22Rv1 (cell line): Measurements from ENCODE around the gene RAB13.

Experiments used
- H3K27ac ChIP-seq: fragments of 450-650 bp; 2 replicates; pipeline ENCODE4 v1.5.1; 2017
- CTCF ChIP-seq: fragments of 450-650 bp; IDR thresholded peaks from 2 replicates; pipeline ENCODE4 v1.5.1; 2017; ENCODE audit warnings: mild to moderate bottlenecking
- ZFX ChIP-seq: fragments of 450-650 bp; IDR thresholded peaks from 2 replicates; pipeline ENCODE4 v1.6.1; 2017; ENCODE audit warnings: antibody characterized with exemption, borderline replicate concordance

The RAB13 gene

GRCh38 chr1:153946622-153947241, 39.4 kb downstream of the RAB13 start, which contains the start of gene DENND4B:
Gene DENND4B, minus strand, starts transcription at chr1:153946718. Its CDS starts 2,344 bp downstream, at chr1:153944374.
- peak within 1 kb of the TSS; percentile 95 for H3K27ac ChIP-seq
- TF ChIP-seq CTCF: peak; percentile 100
- no peak for TF ChIP-seq ZFX

GRCh38 chr1:153945795-153946621, 40.1 kb downstream of the RAB13 start:
- TF ChIP-seq CTCF (no peak), ZFX (no peak)
- H3K27ac ChIP-seq: peak overlapping the region; percentile 95

GRCh38 chr1:153945131-153945794, 40.9 kb downstream of the RAB13 start:
- TF ChIP-seq CTCF (no peak), ZFX (no peak)
- peak overlapping the region; percentile 95 for H3K27ac ChIP-seq

GRCh38 chr1:153944827-153945117, 41.4 kb downstream of the RAB13 start:
- peak overlapping the region; percentile 95 for H3K27ac ChIP-seq
- no peak for TF ChIP-seq ZFX
- TF ChIP-seq CTCF: no peak

- H3K27ac ChIP-seq: peak overlapping the region; percentile 95
- TF ChIP-seq CTCF (no peak), ZFX (no peak)
These were observed 41.9 kb downstream of the RAB13 start for GRCh38 chr1:153944005-153944826.

- TF ChIP-seq ZFX (no peak), CTCF (no peak)
- peak overlapping the region; percentile 7; the same call in 1 of the 2 replicates for H3K27ac ChIP-seq
These were observed 43.2 kb downstream of the RAB13 start for GRCh38 chr1:153942766-153943549.
